ENCODE results near the gene MLLT6. TPM values are rescaled to one million over a fixed set of nuclear protein-coding genes. Genes with fewer than 3 reads are reported as not detected.

The MLLT6 gene
- total and polyA plus RNA-seq, 2 of the 13 experiments (the other 11 are each of a cell fraction or from before 2014, with no cell fraction given): 50.7 to 69.5 TPM

DNA sequence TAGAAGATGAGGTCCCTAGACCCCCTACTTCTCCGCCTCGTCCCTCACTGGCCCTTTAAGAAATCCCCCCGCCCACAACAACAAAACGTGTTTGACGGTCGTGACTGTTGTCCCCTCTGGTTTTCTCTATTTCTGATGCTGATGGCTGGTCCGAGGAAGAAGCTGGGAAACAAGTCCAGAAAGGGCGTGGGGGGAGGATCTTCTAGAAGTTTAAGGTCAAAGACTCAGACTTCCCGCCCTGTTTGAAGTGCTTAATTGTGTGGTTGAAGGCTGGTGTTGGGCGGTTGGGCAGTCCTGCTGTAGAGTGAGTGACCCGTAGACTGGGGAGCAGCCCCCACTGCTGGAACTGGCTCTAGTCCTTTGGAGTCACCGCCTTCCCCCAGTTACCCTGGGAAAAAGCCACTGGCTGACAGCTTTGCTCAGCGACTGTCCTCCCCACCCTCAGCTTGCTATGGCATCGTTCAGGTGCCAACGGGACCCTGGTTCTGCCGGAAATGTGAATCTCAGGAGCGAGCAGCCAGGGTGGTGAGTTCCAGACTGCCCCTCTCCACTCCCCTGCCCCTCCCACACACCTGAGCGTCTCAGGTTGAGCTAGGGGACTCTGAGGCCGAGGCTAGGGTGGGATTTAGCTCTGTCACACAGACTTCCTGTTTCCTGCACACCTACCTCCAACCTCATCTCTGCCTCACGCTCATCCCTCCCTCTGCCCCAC, 1.6 kb downstream of the MLLT6 start (continued):
- TF ChIP-seq, protein P1, sequence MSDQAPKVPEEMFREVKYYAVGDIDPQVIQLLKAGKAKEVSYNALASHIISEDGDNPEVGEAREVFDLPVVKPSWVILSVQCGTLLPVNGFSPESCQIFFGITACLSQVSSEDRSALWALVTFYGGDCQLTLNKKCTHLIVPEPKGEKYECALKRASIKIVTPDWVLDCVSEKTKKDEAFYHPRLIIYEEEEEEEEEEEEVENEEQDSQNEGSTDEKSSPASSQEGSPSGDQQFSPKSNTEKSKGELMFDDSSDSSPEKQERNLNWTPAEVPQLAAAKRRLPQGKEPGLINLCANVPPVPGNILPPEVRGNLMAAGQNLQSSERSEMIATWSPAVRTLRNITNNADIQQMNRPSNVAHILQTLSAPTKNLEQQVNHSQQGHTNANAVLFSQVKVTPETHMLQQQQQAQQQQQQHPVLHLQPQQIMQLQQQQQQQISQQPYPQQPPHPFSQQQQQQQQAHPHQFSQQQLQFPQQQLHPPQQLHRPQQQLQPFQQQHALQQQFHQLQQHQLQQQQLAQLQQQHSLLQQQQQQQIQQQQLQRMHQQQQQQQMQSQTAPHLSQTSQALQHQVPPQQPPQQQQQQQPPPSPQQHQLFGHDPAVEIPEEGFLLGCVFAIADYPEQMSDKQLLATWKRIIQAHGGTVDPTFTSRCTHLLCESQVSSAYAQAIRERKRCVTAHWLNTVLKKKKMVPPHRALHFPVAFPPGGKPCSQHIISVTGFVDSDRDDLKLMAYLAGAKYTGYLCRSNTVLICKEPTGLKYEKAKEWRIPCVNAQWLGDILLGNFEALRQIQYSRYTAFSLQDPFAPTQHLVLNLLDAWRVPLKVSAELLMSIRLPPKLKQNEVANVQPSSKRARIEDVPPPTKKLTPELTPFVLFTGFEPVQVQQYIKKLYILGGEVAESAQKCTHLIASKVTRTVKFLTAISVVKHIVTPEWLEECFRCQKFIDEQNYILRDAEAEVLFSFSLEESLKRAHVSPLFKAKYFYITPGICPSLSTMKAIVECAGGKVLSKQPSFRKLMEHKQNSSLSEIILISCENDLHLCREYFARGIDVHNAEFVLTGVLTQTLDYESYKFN (CRISPR knock-in tag; conservative IDR thresholded peaks at IDR 0.05): no peak
- TF ChIP-seq, protein P2, sequence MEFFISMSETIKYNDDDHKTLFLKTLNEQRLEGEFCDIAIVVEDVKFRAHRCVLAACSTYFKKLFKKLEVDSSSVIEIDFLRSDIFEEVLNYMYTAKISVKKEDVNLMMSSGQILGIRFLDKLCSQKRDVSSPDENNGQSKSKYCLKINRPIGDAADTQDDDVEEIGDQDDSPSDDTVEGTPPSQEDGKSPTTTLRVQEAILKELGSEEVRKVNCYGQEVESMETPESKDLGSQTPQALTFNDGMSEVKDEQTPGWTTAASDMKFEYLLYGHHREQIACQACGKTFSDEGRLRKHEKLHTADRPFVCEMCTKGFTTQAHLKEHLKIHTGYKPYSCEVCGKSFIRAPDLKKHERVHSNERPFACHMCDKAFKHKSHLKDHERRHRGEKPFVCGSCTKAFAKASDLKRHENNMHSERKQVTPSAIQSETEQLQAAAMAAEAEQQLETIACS (CRISPR knock-in tag; IDR thresholded peaks at IDR 0.05): no peak
- TF ChIP-seq TP53 (CRISPR knock-in tag; conservative IDR thresholded peaks at IDR 0.05) (no peak), GABPA (IDR thresholded peaks at IDR 0.05; ENCODE audit: low read depth, low read length) (no peak), GABPA (CRISPR knock-in tag; IDR thresholded peaks at IDR 0.05; ENCODE audit: low read depth) (no peak), GATAD2A (CRISPR knock-in tag; IDR thresholded peaks at IDR 0.05) (no peak), ELF1 (CRISPR knock-in tag; IDR thresholded peaks at IDR 0.05) (no peak), ZNF570 (CRISPR knock-in tag; IDR thresholded peaks at IDR 0.05; ENCODE audit: borderline replicate concordance) (no peak), CC2D1A (CRISPR knock-in tag; IDR thresholded peaks at IDR 0.05) (no peak), ZNF790 (CRISPR knock-in tag; IDR thresholded peaks at IDR 0.05; ENCODE audit: borderline replicate concordance) (no peak), ETV6 (CRISPR knock-in tag; conservative IDR thresholded peaks at IDR 0.05) (no peak), TBX3 (IDR thresholded peaks at IDR 0.05; ENCODE audit: borderline replicate concordance) (no peak), SETDB1 (CRISPR knock-in tag; IDR thresholded peaks at IDR 0.05; ENCODE audit: borderline replicate concordance) (no peak), ZNF225 (CRISPR knock-in tag; IDR thresholded peaks at IDR 0.05) (peak; percentile 40; the same call in 1 of the 2 replicates)
- TF ChIP-seq, protein P3, sequence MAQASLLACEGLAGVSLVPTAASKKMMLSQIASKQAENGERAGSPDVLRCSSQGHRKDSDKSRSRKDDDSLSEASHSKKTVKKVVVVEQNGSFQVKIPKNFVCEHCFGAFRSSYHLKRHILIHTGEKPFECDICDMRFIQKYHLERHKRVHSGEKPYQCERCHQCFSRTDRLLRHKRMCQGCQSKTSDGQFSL (CRISPR knock-in tag; IDR thresholded peaks at IDR 0.05): peak; percentile 20
- TF ChIP-seq, protein P4, sequence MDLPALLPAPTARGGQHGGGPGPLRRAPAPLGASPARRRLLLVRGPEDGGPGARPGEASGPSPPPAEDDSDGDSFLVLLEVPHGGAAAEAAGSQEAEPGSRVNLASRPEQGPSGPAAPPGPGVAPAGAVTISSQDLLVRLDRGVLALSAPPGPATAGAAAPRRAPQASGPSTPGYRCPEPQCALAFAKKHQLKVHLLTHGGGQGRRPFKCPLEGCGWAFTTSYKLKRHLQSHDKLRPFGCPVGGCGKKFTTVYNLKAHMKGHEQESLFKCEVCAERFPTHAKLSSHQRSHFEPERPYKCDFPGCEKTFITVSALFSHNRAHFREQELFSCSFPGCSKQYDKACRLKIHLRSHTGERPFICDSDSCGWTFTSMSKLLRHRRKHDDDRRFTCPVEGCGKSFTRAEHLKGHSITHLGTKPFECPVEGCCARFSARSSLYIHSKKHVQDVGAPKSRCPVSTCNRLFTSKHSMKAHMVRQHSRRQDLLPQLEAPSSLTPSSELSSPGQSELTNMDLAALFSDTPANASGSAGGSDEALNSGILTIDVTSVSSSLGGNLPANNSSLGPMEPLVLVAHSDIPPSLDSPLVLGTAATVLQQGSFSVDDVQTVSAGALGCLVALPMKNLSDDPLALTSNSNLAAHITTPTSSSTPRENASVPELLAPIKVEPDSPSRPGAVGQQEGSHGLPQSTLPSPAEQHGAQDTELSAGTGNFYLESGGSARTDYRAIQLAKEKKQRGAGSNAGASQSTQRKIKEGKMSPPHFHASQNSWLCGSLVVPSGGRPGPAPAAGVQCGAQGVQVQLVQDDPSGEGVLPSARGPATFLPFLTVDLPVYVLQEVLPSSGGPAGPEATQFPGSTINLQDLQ (CRISPR knock-in tag; IDR thresholded peaks at IDR 0.05): no peak; the same call in 1 of the 2 replicates
- TF ChIP-seq, protein P5, sequence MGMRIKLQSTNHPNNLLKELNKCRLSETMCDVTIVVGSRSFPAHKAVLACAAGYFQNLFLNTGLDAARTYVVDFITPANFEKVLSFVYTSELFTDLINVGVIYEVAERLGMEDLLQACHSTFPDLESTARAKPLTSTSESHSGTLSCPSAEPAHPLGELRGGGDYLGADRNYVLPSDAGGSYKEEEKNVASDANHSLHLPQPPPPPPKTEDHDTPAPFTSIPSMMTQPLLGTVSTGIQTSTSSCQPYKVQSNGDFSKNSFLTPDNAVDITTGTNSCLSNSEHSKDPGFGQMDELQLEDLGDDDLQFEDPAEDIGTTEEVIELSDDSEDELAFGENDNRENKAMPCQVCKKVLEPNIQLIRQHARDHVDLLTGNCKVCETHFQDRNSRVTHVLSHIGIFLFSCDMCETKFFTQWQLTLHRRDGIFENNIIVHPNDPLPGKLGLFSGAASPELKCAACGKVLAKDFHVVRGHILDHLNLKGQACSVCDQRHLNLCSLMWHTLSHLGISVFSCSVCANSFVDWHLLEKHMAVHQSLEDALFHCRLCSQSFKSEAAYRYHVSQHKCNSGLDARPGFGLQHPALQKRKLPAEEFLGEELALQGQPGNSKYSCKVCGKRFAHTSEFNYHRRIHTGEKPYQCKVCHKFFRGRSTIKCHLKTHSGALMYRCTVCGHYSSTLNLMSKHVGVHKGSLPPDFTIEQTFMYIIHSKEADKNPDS (CRISPR knock-in tag; IDR thresholded peaks at IDR 0.05): 0 out of 2 replicates have a peak, but pooled peaks have one; percentile 39
- TF ChIP-seq, protein P6, sequence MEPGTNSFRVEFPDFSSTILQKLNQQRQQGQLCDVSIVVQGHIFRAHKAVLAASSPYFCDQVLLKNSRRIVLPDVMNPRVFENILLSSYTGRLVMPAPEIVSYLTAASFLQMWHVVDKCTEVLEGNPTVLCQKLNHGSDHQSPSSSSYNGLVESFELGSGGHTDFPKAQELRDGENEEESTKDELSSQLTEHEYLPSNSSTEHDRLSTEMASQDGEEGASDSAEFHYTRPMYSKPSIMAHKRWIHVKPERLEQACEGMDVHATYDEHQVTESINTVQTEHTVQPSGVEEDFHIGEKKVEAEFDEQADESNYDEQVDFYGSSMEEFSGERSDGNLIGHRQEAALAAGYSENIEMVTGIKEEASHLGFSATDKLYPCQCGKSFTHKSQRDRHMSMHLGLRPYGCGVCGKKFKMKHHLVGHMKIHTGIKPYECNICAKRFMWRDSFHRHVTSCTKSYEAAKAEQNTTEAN (CRISPR knock-in tag; conservative IDR thresholded peaks at IDR 0.05): no peak

Data from HepG2 (cell line).